GM12892 (cell line): ENCODE results near the gene B3GAT2.

Experiments
- POLR2A ChIP-seq: IDR thresholded peaks from 2 replicates; pipeline ENCODE4 v1.6.1; 2011; ENCODE audit warnings: low read depth, low read length, control low read depth
- TAF1 ChIP-seq: IDR thresholded peaks from 2 replicates; pipeline ENCODE4 v1.6.1; 2011; ENCODE audit warnings: low read depth, mild to moderate bottlenecking, control low read depth, low read length, borderline replicate concordance

GRCh38 chr6:70857387-70858077 is 99.3 kb downstream of the B3GAT2 start:
- TF ChIP-seq TAF1 = no peak
- TF ChIP-seq POLR2A = no peak
